ENCODE data around the gene CFAP221.
A peak's percentile ranks its signal among the peaks of the same experiment; 100 is the strongest.

Gene CFAP221

GRCh38 chr2:119683074-119683712, 138.9 kb downstream of the CFAP221 start:
- DNase-seq = no peak

- no peak for DNase-seq
Observed at GRCh38 chr2:119683713-119684443, 139.6 kb downstream of the CFAP221 start.

DNA sequence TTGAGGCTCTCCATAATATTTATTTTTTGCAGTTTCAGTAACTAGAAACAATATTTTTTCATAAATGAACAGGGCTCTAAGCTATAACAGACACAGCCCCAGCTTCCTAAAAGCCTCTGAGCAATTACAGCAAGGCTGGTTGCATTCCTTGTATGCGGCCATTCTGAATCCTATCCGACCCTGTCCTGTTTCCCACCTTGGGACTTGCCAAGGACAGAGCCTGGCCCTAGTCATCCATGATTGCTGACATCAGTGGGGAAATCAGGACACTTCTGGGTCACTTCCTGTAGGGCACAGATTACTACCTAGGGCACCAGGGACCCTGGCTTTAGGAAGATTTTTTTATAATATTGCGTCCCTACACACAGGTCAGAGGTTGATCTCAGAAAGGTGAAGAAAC, 140.3 kb downstream of the CFAP221 start:
- no peak for DNase-seq

DNA sequence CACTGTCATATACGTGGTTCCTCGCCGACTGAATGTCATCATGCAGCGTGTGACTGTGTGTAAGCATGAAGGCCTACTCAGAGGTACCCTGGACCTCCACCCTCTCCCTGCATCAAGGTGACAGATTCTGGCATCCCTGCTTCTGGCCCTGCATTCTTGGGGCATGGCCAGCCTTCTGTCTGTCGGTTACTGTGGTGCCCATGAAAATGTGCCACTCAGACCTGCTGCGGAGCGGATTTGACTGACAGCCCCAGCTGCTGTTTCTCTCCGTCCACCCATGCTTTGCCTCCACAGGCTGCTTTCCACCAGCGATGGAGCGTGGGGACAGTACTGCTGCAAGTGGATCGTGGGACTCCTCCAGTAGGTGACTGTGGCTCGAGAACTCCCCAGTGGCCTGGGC, 144.4 kb downstream of the CFAP221 start:
- DNase-seq = no peak

- no peak for DNase-seq
Observed at GRCh38 chr2:119689218-119689617, 145.0 kb downstream of the CFAP221 start.

GRCh38 chr2:119691189-119691588, 146.9 kb downstream of the CFAP221 start:
- DNase-seq = no peak

- DNase-seq = no peak
Observed at GRCh38 chr2:119691651-119692245, 147.5 kb downstream of the CFAP221 start.

- no peak for DNase-seq
Observed at GRCh38 chr2:119692310-119692709, 148.1 kb downstream of the CFAP221 start.

GRCh38 chr2:119692954-119693353, 148.7 kb downstream of the CFAP221 start:
- DNase-seq = no peak

DNA sequence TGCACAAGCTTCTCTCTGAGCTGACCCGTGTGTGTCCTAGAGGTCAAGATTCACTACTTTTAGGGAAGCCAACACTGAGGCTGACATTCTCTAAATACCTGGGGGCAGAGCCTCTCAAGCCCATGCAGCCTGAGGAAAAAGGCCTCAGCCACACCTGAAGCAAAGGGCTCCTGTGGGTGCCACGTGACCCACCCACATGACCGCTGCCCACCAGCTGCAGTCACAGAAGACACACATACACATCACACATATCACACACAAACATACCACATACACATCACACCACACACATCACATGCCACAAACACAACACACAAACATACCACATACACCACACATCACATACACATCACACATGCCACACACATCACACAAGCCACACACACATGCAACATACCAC, 149.3 kb downstream of the CFAP221 start:
- no peak for DNase-seq

- DNase-seq = no peak
Observed at GRCh38 chr2:119693967-119694366, 149.7 kb downstream of the CFAP221 start.

DNA sequence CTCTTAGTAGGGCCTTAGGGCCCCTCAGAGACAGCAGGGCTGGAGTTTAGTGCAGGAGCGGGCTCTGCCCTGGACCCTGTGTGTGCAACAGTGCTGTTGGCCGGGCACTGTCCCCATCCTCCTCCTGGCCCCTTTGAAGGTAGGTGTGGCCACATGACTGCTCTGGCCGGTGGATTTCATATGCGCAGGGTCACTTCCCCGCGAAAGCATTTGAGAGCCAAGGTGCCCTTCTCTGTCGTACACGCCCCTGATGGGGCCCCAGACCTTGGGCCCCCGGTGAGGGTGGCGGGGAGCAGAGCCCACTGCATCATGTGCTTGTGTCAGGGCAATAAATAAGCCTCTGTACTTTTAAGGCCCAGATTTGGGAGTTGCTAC, 150.2 kb downstream of the CFAP221 start:
- no peak for DNase-seq

GRCh38 chr2:119694845-119695521, 150.7 kb downstream of the CFAP221 start:
- no peak for DNase-seq

DNA sequence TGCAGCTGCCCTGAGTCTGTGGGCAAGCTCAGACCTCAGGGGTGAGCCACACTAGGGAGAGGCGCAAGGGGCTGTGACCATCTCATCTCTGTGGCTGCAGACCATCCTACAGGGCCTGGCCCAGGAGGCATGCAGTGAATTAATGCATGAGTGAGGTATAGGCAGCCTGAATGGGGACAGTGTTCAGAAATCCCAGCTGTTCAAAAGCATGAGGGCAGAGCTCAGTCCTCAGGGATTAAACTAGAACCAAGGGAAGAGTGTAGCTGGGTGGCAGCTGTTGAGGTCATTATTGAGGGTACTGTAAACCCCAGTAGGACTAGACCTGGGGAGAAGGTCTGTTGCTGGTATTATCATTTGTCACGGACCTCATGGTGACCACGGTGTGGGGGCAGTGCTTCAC, 151.8 kb downstream of the CFAP221 start:
- DNase-seq = no peak

DNA sequence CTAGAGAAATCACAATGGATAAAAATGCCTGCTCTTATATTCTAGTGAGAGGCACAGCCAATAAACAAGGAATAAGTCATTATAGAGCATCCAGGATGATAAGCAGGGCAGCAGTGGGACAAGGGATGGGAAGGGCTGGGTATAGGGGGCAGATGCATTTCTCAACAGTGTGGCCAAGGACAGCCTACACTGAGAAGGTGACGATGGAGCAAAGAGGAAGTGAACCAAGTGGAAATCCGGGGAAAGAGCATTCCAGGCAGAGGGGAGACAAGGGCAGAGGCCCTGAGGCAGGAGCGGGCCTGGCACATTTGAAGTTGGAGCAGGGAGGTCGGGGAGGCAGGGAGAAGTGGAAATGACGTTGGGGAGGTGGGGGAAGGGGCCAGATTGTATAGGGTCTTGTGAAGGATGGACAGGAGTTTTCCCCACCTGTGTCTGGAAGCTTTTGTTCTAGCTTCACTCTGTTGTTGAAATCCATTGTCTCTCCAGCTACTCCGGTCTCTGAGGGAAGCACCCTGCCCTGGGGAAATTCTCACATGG, 152.3 kb downstream of the CFAP221 start:
- no peak for DNase-seq

DNA sequence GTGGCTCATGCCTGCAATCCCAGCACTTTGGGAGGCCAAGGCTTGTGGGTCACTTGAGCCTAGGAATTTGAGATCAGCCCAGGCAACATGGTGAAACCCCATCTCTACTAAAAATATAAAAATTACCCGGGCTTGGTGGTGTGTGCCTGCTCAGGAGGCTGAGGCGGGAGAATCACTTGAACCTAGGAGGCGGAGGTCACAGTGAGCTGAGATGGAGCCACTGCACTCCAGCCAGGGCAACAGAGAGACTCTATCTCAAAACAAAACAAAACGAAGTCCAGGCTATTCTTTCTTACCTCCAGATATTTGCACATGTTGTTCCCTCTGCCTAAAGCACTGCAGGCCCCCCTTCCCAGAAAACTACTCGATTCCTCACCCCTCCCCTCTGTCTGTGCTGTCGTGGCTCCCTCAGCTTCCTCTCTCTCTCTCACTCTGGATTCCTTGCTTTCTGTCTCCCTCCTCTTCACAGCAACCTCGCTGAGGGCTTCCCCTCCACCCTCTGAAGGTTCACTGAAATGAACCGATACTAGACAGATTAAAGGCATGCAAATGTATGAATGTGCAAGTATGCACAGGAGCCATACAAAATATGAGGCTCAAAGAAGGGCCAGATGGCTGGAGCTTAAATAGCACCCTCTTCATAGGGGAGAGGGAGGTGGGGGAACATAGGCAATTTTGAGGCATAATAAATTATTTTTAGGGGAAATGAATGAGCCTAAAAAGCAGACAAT, 153.2 kb downstream of the CFAP221 start:
- no peak for DNase-seq

DNA sequence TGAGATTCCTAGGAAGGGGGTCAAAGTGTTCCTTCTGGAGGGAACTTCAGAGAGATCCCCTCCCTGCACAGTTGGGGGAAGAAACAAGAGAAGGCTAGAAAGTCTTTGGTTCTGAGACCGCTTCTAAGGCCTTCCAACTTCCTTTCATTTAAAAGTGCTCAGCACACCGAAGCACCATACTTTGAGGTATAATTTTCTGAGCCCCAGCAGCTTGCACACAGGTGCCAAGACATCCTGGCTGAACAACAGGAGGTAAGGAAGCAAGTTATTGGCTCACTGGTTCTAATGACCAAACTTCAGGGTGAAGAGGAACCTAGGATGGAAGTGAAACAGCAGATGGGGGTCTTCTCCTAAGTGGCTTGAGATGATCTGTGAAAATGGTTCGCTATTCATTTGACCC, 154.0 kb downstream of the CFAP221 start:
- no peak for DNase-seq

DNA sequence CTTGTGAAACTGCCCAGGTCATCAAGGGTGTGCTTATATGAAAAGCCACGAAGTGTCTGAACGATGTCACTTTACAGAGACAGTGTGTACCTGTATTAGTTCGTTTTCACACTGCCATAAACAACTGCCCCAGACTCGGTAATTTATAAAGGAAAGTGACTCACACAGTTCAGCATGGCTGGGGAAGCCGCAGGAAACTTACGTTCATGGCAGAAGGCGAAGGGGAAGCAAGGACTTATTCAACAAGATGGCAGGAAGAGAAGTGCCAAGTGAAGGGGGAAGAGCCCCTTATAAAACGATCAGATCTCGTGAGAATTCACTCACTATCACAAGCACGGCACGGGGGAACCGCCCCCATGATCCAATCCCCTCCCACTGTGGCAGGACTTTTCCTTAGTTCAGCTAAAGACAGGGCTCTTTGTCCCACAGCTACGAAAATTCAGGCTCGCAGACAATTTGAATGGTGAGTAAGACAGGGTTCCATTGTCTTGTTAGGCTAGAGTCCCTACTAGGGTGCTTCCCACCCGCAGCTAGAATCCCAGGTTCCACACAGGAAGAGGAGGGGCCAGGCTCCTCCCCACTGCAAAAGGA, 154.9 kb downstream of the CFAP221 start:
- DNase-seq = peak; percentile 1

DNA sequence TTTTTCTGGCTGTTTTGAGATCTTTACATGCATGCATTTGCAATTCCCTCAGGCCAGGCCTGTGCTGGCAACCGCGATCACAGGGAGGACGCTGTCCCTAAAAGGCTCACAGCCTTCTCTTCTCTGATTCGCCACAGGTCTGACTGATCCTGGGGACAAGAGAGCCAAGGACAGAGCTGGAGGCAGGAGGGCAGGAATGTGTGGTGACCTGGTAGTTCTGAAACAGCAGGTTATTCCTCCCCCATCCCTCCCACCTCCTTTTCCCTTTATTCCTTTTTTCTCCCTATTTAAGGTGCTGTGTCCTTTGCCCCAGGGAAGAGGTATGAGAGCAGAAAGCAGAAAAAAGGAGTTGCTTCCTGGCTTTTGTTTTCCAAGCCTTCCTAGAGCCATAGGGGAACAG, 156.6 kb downstream of the CFAP221 start:
- DNase-seq = no peak

- no peak for DNase-seq
Observed at GRCh38 chr2:119701352-119701751, 157.1 kb downstream of the CFAP221 start.

- DNase-seq = no peak
Observed at GRCh38 chr2:119702203-119702917, 158.1 kb downstream of the CFAP221 start.

DNA sequence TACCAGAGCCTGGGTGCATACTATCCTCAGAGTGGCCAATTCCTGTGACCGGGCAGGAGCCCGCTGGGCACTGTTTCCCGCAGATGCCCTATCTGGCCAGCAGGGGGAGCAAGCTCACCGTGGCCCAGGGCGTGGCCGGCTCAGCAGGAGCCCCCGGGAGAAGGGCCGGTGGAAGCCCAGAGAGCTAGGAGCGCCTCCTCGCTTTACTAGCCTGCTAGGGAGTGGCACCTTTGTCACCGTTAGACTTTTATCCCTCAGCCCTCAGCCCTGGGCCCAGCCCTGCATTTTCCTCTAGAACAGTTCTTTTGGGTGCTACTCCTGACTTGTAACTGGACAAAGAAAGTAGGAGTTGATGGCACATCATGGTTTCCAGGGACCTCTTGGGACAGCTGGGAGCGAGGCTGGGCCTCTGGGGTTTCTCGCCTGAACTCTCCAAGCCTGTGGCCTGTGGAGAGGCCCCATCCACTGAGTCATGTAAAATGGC, 158.7 kb downstream of the CFAP221 start:
- DNase-seq = peak; percentile 72
